ENCODE measurements around the gene ANKRD2.

DNA sequence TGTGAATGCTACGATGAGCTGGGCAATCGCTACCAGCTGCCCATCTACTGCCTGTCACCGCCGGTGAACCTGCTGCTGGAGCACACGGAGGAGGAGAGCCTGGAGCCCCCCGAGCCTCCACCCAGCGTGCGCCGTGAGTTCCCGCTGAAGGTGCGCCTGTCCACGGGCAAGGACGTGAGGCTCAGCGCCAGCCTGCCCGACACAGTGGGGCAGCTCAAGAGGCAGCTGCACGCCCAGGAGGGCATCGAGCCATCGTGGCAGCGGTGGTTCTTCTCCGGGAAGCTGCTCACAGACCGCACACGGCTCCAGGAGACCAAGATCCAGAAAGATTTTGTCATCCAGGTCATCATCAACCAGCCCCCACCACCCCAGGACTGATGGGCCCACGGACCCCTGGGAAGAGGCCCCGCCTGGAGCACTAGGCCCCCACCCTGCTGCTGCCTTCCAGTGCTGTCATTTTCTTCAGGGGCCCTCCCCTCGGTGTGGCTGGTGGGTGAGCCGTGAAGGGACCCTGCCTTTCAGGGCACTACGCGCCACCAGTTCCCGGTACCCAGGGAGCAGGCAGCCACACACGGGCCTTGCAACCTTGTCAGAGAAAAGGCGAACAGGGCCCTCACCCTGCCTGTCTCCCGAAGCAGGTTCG is 2.3 kb upstream of the ANKRD2 start:
- TF ChIP-seq, protein P1, sequence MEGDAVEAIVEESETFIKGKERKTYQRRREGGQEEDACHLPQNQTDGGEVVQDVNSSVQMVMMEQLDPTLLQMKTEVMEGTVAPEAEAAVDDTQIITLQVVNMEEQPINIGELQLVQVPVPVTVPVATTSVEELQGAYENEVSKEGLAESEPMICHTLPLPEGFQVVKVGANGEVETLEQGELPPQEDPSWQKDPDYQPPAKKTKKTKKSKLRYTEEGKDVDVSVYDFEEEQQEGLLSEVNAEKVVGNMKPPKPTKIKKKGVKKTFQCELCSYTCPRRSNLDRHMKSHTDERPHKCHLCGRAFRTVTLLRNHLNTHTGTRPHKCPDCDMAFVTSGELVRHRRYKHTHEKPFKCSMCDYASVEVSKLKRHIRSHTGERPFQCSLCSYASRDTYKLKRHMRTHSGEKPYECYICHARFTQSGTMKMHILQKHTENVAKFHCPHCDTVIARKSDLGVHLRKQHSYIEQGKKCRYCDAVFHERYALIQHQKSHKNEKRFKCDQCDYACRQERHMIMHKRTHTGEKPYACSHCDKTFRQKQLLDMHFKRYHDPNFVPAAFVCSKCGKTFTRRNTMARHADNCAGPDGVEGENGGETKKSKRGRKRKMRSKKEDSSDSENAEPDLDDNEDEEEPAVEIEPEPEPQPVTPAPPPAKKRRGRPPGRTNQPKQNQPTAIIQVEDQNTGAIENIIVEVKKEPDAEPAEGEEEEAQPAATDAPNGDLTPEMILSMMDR (IDR thresholded peaks at IDR 0.05; ENCODE audit: borderline replicate concordance, extremely low read depth, low read length, poor library complexity, severe bottlenecking): no peak
- TF ChIP-seq EZH2 (IDR thresholded peaks at IDR 0.05; ENCODE audit: borderline replicate concordance, low read depth, low read length, severe bottlenecking): no peak

Data from DND-41 (cell line).